AG09309 (cell line): ENCODE measurements around the gene MEX3A.
"Not testable (repeated sequence)": the region's sequence is repeated elsewhere in the genome, so short reads cannot be mapped to it uniquely, and the experiment has no call there.

Source experiments
- DNase-seq: peaks from one replicate; pipeline ENCODE4 v3.0.0-alpha.2; 2010; ENCODE audit warnings: low read depth
- H3K4me3 ChIP-seq: 2 replicates; pipeline ENCODE4 v1.5.1; 2011; ENCODE audit warnings: mild to moderate bottlenecking, low read depth, low read length, moderate library complexity; ENCODE audit not compliant: control insufficient read depth
- CTCF ChIP-seq: IDR thresholded peaks from 2 replicates; pipeline ENCODE4 v1.5.1; 2011; ENCODE audit warnings: mild to moderate bottlenecking, low read depth, low read length, inconsistent platforms; ENCODE audit not compliant: insufficient read depth, control insufficient read depth; ENCODE audit errors: missing control alignments

The MEX3A gene

GRCh38 chr1:156045076-156045475, 37.2 kb downstream of the MEX3A start:
- no peak for TF ChIP-seq CTCF
- DNase-seq = no peak
- H3K4me3 ChIP-seq = no peak overlapping the region

GRCh38 chr1:156042828-156043227, 39.4 kb downstream of the MEX3A start:
- no peak for DNase-seq
- H3K4me3 ChIP-seq = no peak overlapping the region
- no peak for TF ChIP-seq CTCF

GRCh38 chr1:156034991-156035390, 47.3 kb downstream of the MEX3A start:
- not testable (repeated sequence) for DNase-seq, H3K4me3 ChIP-seq

- H3K4me3 ChIP-seq = no peak overlapping the region
- no peak for DNase-seq
- TF ChIP-seq CTCF = no peak
Measured at GRCh38 chr1:156033011-156033410, 49.3 kb downstream of the MEX3A start.

- no peak for DNase-seq
- TF ChIP-seq CTCF = no peak
- no peak overlapping the region for H3K4me3 ChIP-seq
Measured at GRCh38 chr1:156026588-156026987, 55.7 kb downstream of the MEX3A start.

GRCh38 chr1:156025876-156026275, 56.4 kb downstream of the MEX3A start:
- DNase-seq = no peak

GRCh38 chr1:156024801-156025200, 57.5 kb downstream of the MEX3A start:
- H3K4me3 ChIP-seq = no peak overlapping the region
- no peak for DNase-seq
- no peak for TF ChIP-seq CTCF

More at GRCh38 chr1:156025876-156026275, 56.4 kb downstream of the MEX3A start:
- TF ChIP-seq CTCF = peak; percentile 60
- no peak overlapping the region for H3K4me3 ChIP-seq
